Kidney (tissue), 14 donors: ENCODE results near the gene SNX27. TPM values are rescaled to one million over a fixed set of nuclear protein-coding genes. Genes with fewer than 3 reads are reported as not detected.
A peak's percentile ranks its signal among the peaks of the same experiment; 100 is the strongest.

Experiments used
- DNase-seq, 5 donors: peaks; one replicate each; pipeline ENCODE4 v3.0.0-alpha.2; 2013 to 2020
- FAIRE-seq: peaks from 2 replicates; lab custom pipeline; 2012; peaks lifted over from hg19 to GRCh38; lab: Jason Lieb, UNC
- H3K27ac ChIP-seq, 2 donors: one replicate each; pipeline ENCODE4 v1.7.0; 2013; ENCODE audit warnings: low read depth in 2 of 2, low read length in 2 of 2, inconsistent platforms in 1 of 2
- H3K27me3 ChIP-seq: one replicate; pipeline ENCODE4 v1.7.1; 2013; ENCODE audit warnings: low read length, inconsistent platforms; ENCODE audit not compliant: control insufficient read depth, insufficient read depth
- H3K36me3 ChIP-seq, 3 donors: one replicate each; pipeline versions ENCODE4 v1.7.0 to v1.7.1; 2013; ENCODE audit warnings: low read length in 3 of 3, control low read depth in 1 of 3, inconsistent platforms in 1 of 3; ENCODE audit not compliant: insufficient read depth in 3 of 3, control insufficient read depth in 2 of 3
- H3K4me1 ChIP-seq, 3 donors: one replicate each; pipeline versions ENCODE4 v1.7.0 to v1.7.1; 2013; ENCODE audit warnings: low read length in 3 of 3, inconsistent platforms in 1 of 3, low read depth in 1 of 3; ENCODE audit not compliant: control insufficient read depth in 2 of 3, insufficient read depth in 2 of 3
- H3K4me3 ChIP-seq, 3 donors: one replicate each; pipeline versions ENCODE4 v1.7.0 to v1.8.1; 2013; ENCODE audit warnings: low read length in 3 of 3, control low read depth in 1 of 3, inconsistent platforms in 1 of 3
- H3K9ac ChIP-seq, 3 donors: one replicate each; pipeline versions ENCODE4 v1.7.0 to v1.7.1; 2013; ENCODE audit warnings: low read length in 3 of 3, control low read depth in 1 of 3, inconsistent platforms in 1 of 3
- H3K9me3 ChIP-seq, 3 donors: one replicate each; pipeline versions ENCODE4 v1.7.0 to v1.7.1; 2013; ENCODE audit warnings: low read length in 3 of 3, control low read depth in 1 of 3, inconsistent platforms in 1 of 3; ENCODE audit not compliant: control insufficient read depth in 2 of 3, insufficient read depth in 1 of 3
- intact Hi-C: fragments of 100-400 bp; cut with DNase I; formaldehyde crosslinking; loops from one replicate; pipeline ENCODE4 v1.11.1; 2022
- polyA plus RNA-seq: library from polyadenylated mRNA; stranded (reverse); fragments of 350-450 nt; fragmentation: Illumina TruSeq; extraction: RNeasy Lipid Tissue Mini Kit (QIAGEN cat#74804); gene quantifications from one replicate; pipeline ENCODE4 v1.2.3, GENCODE V29; 2014; ENCODE audit warnings: low read depth, low replicate concordance; ENCODE audit not compliant: insufficient read depth
- total RNA-seq: library from RNA; stranded (reverse); fragmentation: NEBNext Ultra II Directional; extraction: Animal tissue kit (Norgen Biotek cat#: 25700); gene quantifications from one replicate; pipeline ENCODE4 v1.2.1, GENCODE V29; 2021
- TF ChIP-seq, protein P1 (sequence below): IDR thresholded peaks from 3 replicates; pipeline ENCODE4 v1.5.1; 2012; ENCODE audit warnings: mild to moderate bottlenecking, moderate library complexity, borderline replicate concordance; ENCODE audit not compliant: insufficient read depth; ENCODE audit errors: extremely low read depth
- donor health status: control.
- donor health status: control.
- donor health status: control.
- donor health status: control.
- donor health status: control.
- donor health status: DM: yes; HTN: yes; CAD: no.
- donor health status: Normal renal cell carcinoma (clear cell type).

Gene SNX27
- total and polyA plus RNA-seq, 2 donors from 2014 or later = 13.5 to 46.3 TPM

DNA sequence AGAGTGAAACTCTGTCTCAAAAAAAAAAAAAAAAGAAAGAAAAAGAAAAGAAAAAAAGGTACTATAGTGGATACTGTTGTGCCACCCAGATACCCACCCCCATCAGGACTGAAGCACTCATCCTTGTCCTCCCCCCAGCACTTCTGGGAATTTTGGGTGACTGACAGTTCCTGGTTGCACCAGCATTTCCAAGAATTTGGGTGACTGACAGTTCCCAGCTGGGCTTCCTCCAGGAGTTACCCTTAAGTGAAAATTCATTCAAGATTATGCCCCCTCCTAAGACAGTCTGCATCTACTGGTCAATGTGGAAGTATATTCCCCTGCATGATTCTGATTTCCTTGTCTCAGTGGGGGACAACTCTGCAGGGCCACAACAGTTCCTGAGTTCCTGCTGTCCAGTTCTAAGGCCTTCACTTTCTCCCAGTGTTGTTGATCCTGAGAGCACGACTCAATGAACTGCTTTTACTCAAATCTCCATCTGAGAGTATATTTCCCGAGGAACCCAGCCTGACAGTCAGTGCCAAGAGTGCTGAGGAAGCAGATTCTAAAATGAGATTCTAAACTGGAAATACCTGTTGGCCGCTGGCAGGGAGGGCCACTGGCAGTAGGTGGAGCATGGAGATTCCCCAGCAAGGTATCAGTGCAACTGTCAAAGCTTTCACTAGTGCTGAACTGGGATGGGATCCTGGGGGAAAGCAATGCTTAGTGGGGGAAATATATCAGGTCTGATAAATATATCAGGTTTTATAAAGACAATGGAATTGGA is 127.9 kb downstream of the SNX27 start:
- Histone ChIP-seq H3K9ac (no peak overlapping the region), H3K4me1 (peaks cover 0 to 6% (median 0%) of the 10 kb centered on the region in 3 donors), H3K9me3 (peaks cover 0 to 7% (median 0%) of the 10 kb centered on the region in 3 donors), H3K36me3 (no peaks in the 10 kb centered on the region), H3K4me3 (no peak overlapping the region), H3K27ac (peak overlapping the region in 1 of 2 donors; percentile 63), H3K27me3 (no peaks in the 10 kb centered on the region)
- intact Hi-C loops = loop anchor here (10.0 kb wide), 2 partner anchors 135 to 205 kb away; no protein-coding TSS in a partner anchor
- TF ChIP-seq, protein P1, sequence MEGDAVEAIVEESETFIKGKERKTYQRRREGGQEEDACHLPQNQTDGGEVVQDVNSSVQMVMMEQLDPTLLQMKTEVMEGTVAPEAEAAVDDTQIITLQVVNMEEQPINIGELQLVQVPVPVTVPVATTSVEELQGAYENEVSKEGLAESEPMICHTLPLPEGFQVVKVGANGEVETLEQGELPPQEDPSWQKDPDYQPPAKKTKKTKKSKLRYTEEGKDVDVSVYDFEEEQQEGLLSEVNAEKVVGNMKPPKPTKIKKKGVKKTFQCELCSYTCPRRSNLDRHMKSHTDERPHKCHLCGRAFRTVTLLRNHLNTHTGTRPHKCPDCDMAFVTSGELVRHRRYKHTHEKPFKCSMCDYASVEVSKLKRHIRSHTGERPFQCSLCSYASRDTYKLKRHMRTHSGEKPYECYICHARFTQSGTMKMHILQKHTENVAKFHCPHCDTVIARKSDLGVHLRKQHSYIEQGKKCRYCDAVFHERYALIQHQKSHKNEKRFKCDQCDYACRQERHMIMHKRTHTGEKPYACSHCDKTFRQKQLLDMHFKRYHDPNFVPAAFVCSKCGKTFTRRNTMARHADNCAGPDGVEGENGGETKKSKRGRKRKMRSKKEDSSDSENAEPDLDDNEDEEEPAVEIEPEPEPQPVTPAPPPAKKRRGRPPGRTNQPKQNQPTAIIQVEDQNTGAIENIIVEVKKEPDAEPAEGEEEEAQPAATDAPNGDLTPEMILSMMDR = no peak
- no peak for FAIRE-seq
- DNase-seq = peak in 2 of 5 donors; percentile 46 to 50

DNA sequence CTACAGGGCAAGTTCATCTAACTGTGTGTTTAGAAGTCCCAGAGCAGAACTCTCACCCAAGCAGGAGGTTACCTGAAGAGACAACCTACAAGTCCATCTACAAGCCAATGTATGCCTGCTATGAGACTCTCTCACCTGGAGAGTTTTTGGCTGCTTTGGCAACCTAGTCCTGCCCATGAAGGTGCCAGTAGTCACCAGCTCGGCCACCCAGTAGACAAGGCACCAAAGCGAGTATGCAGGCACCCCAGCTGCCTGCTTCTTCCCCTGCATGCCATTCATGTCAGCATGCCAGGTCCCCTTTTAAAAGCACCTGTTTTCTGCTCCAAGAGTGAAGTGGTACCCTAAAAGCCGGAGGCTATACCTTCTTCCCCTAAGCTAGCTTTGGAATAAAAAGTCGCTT is 129.7 kb downstream of the SNX27 start:
- FAIRE-seq (no peak), DNase-seq (no peak)
- Histone ChIP-seq H3K27me3 (no peaks in the 10 kb centered on the region), H3K4me1 (peaks cover 0 to 6% (median 0%) of the 10 kb centered on the region in 3 donors), H3K4me3 (no peak overlapping the region), H3K36me3 (no peaks in the 10 kb centered on the region), H3K27ac (no peak overlapping the region), H3K9me3 (peaks cover 0 to 7% (median 0%) of the 10 kb centered on the region in 3 donors), H3K9ac (no peak overlapping the region)
- TF ChIP-seq, protein P1 = no peak
- intact Hi-C loops = no loop called here

Other genes with a start within 250 kb of the SNX27 start
- gene SELENBP1, start 239.3 kb upstream of the SNX27 start, total RNA-seq = 50.0 TPM
- 161 TPM for gene SELENBP1, start 239.3 kb upstream of the SNX27 start, polyA plus RNA-seq
- gene PSMB4, start 212.5 kb upstream of the SNX27 start, total RNA-seq = 212 TPM
- 436 TPM for gene PSMB4, start 212.5 kb upstream of the SNX27 start, polyA plus RNA-seq
- gene POGZ, start 152.6 kb upstream of the SNX27 start, total RNA-seq = 96.6 TPM
- gene POGZ, start 152.6 kb upstream of the SNX27 start, polyA plus RNA-seq = 16.4 TPM
- 41.6 TPM for gene CGN, start 100.7 kb upstream of the SNX27 start, total RNA-seq
- 24.0 TPM for gene CGN, start 100.7 kb upstream of the SNX27 start, polyA plus RNA-seq
- gene TUFT1, start 71.7 kb upstream of the SNX27 start, total RNA-seq = 12.9 TPM
- gene TUFT1, start 71.7 kb upstream of the SNX27 start, polyA plus RNA-seq = 8.9 TPM
- gene CELF3, start 104.8 kb downstream of the SNX27 start, total RNA-seq = not detected
- 0.39 TPM for gene CELF3, start 104.8 kb downstream of the SNX27 start, polyA plus RNA-seq
- not detected for gene RIIAD1, start 109.5 kb downstream of the SNX27 start, total RNA-seq
- gene RIIAD1, start 109.5 kb downstream of the SNX27 start, polyA plus RNA-seq = 4.0 TPM
- 65.3 TPM for gene MRPL9, start 151.4 kb downstream of the SNX27 start, total RNA-seq
- 87.1 TPM for gene MRPL9, start 151.4 kb downstream of the SNX27 start, polyA plus RNA-seq
- 13.5 TPM for gene TDRKH, start 178.4 kb downstream of the SNX27 start, total RNA-seq
- 5.3 TPM for gene TDRKH, start 178.4 kb downstream of the SNX27 start, polyA plus RNA-seq
- gene LINGO4, start 193.4 kb downstream of the SNX27 start, total RNA-seq = 0.41 TPM
- 0.32 TPM for gene LINGO4, start 193.4 kb downstream of the SNX27 start, polyA plus RNA-seq
- 19.1 TPM for gene RORC, start 219.8 kb downstream of the SNX27 start, total RNA-seq
- 34.5 TPM for gene RORC, start 219.8 kb downstream of the SNX27 start, polyA plus RNA-seq
- gene C2CD4D, start 227.8 kb downstream of the SNX27 start, total RNA-seq = 0.57 TPM
- gene C2CD4D, start 227.8 kb downstream of the SNX27 start, polyA plus RNA-seq = 0.43 TPM
- gene THEM5, start 241.7 kb downstream of the SNX27 start, total RNA-seq = not detected
- gene THEM5, start 241.7 kb downstream of the SNX27 start, polyA plus RNA-seq = not detected